Brain microvascular endothelial cell (primary cell): ENCODE measurements around the gene CREB3L4.

Experiments used
- DNase-seq: peaks from one replicate; pipeline ENCODE4 v3.0.0-alpha.2; 2020
- H3K27ac ChIP-seq: fragments of 250-450 bp; sonication (Bioruptor Pico); 2 replicates; pipeline ENCODE4 v1.5.1; 2020; ENCODE audit warnings: mild to moderate bottlenecking, moderate library complexity
- H3K27me3 ChIP-seq: fragments of 250-450 bp; sonication (Bioruptor Pico); replicated peaks from 2 replicates; pipeline ENCODE4 v1.5.1; 2020; ENCODE audit warnings: mild to moderate bottlenecking
- H3K36me3 ChIP-seq: fragments of 250-450 bp; sonication (Bioruptor Pico); replicated peaks from 2 replicates; pipeline ENCODE4 v1.5.1; 2020; ENCODE audit warnings: mild to moderate bottlenecking
- H3K4me3 ChIP-seq: 2 replicates; pipeline ENCODE4 v1.5.1; 2011; ENCODE audit warnings: low read depth, mild to moderate bottlenecking, control low read depth, low read length, moderate library complexity
- in situ Hi-C: cut with HindIII; loops from 2 replicates; pipeline ENCODE4 v1.10.0; 2017; ENCODE audit warnings: low sequenced_read_pairs, low pct_ligation_motif_present
- TF ChIP-seq, protein P1 (sequence below): IDR thresholded peaks from 2 replicates; pipeline ENCODE4 v1.5.1; 2011; ENCODE audit warnings: low read depth, mild to moderate bottlenecking, moderate library complexity, low read length, control low read depth, inconsistent platforms; ENCODE audit errors: missing control alignments

Gene CREB3L4

DNA sequence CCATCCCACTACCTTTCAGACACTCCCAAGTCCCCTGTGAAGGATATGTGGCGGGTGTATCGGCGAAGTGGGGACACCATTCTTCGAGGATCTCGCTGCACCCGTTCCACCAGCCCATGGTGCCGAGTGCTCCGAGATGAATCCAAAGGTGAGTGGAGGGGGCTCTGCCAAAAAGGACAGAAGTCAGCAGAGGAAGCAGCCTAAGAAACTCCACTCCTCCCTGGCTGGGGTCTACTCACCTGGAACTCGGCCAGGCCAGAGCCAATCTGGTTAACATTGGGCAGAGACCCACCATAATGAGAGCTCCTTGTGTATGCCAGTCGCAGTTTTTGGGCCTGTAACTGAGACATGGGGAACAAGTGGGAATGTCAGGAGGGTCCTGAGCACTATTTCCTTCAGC is 12.9 kb upstream of the CREB3L4 start:
- no peak overlapping the region for H3K4me3 ChIP-seq
- in situ Hi-C loops, result no loop called here
- TF ChIP-seq, protein P1, sequence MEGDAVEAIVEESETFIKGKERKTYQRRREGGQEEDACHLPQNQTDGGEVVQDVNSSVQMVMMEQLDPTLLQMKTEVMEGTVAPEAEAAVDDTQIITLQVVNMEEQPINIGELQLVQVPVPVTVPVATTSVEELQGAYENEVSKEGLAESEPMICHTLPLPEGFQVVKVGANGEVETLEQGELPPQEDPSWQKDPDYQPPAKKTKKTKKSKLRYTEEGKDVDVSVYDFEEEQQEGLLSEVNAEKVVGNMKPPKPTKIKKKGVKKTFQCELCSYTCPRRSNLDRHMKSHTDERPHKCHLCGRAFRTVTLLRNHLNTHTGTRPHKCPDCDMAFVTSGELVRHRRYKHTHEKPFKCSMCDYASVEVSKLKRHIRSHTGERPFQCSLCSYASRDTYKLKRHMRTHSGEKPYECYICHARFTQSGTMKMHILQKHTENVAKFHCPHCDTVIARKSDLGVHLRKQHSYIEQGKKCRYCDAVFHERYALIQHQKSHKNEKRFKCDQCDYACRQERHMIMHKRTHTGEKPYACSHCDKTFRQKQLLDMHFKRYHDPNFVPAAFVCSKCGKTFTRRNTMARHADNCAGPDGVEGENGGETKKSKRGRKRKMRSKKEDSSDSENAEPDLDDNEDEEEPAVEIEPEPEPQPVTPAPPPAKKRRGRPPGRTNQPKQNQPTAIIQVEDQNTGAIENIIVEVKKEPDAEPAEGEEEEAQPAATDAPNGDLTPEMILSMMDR, result no peak
- H3K36me3 ChIP-seq, result peaks cover 36% of the 10 kb centered on the region
- H3K27me3 ChIP-seq, result no peaks in the 10 kb centered on the region
- no peak overlapping the region for H3K27ac ChIP-seq
- DNase-seq, result no peak

DNA sequence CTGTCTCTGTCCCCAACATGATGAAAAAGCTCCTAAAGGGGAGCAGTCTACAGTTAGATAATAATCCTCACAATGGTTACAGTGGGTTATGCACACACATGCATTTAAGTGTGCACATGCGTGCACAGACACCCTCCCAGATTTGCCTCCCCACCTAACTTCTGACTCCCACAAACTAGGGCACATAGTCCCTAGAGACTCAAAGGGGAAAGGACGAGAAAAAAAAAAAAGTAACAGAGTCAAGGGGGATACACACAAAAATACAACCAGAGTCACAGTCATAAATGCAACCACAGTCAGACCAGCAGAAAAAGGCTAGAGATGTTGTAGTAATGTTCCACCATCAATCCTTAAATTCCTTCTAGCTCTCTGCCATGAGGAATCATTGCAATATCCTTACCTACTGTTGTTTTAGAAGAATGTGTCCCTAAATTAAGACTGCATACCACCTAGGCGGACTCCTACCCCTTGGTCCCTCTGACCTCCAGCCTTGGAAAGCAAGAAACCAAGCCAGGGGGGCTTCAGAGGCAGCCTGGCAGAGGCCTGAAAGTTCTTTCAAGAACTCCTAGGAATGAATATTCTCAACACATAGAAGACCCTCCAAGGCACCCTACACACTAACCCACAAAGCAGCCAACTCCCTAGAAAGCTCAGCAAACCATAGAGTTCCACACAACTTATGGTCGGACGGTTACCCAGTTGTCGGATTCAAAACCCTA is 10.5 kb upstream of the CREB3L4 start:
- Histone ChIP-seq H3K27me3 (no peaks in the 10 kb centered on the region), H3K36me3 (peaks cover 18% of the 10 kb centered on the region), H3K27ac (no peak overlapping the region), H3K4me3 (peak overlapping the region; percentile 91)
- in situ Hi-C loops, result no loop called here
- no peak for DNase-seq
- TF ChIP-seq, protein P1, result no peak

DNA sequence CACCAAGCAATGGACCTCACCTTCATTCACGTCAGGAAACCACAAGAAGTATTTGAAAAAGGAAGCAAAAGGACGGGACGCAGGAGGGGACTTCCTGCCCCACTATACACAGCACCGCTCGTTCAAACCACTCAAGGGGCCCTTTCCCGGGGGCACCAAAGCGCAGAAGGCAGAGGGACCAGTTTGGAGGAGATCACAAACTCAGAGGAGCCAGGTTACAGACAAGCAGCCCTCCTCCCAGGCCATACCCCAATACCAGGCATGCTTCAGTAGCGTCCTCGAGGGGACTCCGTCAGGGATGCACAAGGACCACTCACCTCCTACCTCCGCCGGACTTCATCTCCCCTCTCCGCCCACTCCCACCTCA is 10.0 kb upstream of the CREB3L4 start:
- no peak for DNase-seq
- in situ Hi-C loops, result no loop called here
- H3K4me3 ChIP-seq, result peak overlapping the region; percentile 91
- H3K27me3 ChIP-seq, result no peaks in the 10 kb centered on the region
- peaks cover 12% of the 10 kb centered on the region for H3K36me3 ChIP-seq
- peak overlapping the region; percentile 72 for H3K27ac ChIP-seq
- TF ChIP-seq, protein P1, result no peak

DNA sequence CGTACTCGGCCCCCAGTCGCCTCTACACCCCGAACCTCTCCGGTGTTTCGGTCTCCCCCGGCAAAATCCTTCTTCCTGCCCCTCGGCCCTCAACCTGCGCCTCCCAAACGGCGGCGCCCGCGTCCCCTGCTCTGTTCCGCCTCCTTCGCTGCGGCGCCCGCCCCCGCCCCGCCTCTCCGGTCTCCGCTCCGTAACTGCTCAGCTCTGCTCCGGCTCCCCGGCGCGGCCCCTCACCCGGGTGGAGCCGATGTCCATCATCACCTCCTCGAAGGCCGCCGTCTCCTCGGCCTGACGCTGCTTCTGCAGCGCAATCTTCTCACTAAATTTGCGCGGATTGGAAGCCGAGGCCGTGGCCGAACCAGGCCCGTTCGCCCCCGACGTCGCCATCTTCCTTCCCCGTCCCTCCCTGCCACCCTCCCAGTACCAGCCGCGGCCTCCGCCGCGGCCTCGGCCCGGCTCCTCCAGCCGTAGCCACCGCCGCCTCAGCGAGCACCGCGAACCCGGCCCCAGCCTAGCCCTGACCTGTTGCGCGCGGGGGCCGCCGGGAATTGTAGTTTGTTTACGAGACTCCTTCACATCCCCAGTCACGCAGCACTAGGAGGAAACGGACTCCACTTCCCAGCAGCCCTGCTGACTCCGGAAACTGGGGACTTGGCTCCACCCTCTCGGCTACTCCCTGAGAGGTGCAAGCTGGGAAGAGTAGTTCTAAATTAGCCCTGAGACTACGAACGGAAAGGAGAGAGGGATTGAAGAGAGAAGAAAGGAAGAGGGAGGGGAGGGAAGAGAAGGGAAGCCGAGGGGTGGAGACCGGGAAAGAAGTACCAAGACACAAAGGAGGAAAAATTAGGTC is 9.4 kb upstream of the CREB3L4 start, which contains the start of gene CRTC2:
CRTC2 (minus strand) TSS at position 502 of the 850 bp plus-strand sequence; CDS start at position 387, 115 bp downstream.
- peak; percentile 98 for DNase-seq
- TF ChIP-seq, protein P1, result peak; percentile 8
- Histone ChIP-seq H3K27ac (peak within 1 kb of the TSS; percentile 72), H3K36me3 (peaks cover 9% of the 10 kb centered on the region), H3K27me3 (no peaks in the 10 kb centered on the region), H3K4me3 (peak within 1 kb of the TSS; percentile 91)
- in situ Hi-C loops, result no loop called here

DNA sequence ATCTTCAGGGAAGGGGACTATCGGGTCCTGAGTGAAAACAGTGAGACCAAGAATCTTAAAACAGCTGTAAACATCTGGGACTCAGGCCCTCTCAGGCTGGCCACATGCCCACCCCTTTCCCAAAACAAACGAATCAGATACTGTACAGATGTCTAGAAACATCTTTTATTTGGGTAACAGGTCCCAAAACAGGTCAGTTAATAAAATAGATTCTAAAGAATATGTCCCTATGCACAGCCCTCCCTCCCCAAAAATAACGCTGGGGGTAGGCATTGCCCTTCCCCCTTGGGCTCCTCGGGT is 8.8 kb upstream of the CREB3L4 start:
- no peak overlapping the region for H3K27ac ChIP-seq
- H3K4me3 ChIP-seq, result peak overlapping the region; percentile 20
- no peak for DNase-seq
- H3K27me3 ChIP-seq, result no peaks in the 10 kb centered on the region
- in situ Hi-C loops, result no loop called here
- TF ChIP-seq, protein P1, result no peak
- peaks cover 6% of the 10 kb centered on the region for H3K36me3 ChIP-seq
